Left lung (tissue), 14 donors: Measurements from ENCODE around the gene TREML4. TPM values are rescaled to one million over a fixed set of nuclear protein-coding genes. Genes with fewer than 3 reads are reported as not detected.

Source experiments
- ATAC-seq: fragments of 200-7000 bp; cut with Tn5 transposase; one replicate; pipeline ENCODE4 v1.9.1; 2020; ENCODE audit warnings: moderate library complexity
- DNase-seq, 4 donors: peaks; one replicate each; pipeline ENCODE4 v3.0.0-alpha.2; 2013 to 2020
- H3K27ac ChIP-seq, 2 donors: fragments of 200-600 bp; sonication (generic) in 1 of 2; one replicate each; pipeline versions ENCODE4 v1.5.0 to v1.8.0; 2020 to 2021
- H3K27me3 ChIP-seq, 2 donors: fragments of 200-600 bp; sonication (generic) in 1 of 2; one replicate each; pipeline versions ENCODE4 v1.5.0 to v1.8.0; 2020 to 2021
- H3K36me3 ChIP-seq, 2 donors: fragments of 200-600 bp; sonication (generic) in 1 of 2; one replicate each; pipeline versions ENCODE4 v1.5.0 to v1.8.0; 2020 to 2021
- H3K4me1 ChIP-seq, 2 donors: fragments of 200-600 bp; one replicate each; pipeline ENCODE4 v1.8.0; 2021
- H3K4me3 ChIP-seq, 2 donors: fragments of 200-600 bp; sonication (generic) in 1 of 2; one replicate each; pipeline versions ENCODE4 v1.5.0 to v1.8.0; 2020 to 2021; ENCODE audit warnings: mild to moderate bottlenecking in 1 of 2
- H3K9me3 ChIP-seq, 2 donors: fragments of 200-600 bp; sonication (generic) in 1 of 2; one replicate each; pipeline versions ENCODE4 v1.5.0 to v1.8.0; 2020 to 2021
- CTCF ChIP-seq, 2 donors: fragments of 200-600 bp; sonication (generic) in 1 of 2; IDR thresholded peaks; one replicate each; pipeline versions ENCODE4 v1.5.0 to v1.8.0; 2021; ENCODE audit warnings: antibody characterized with exemption in 2 of 2
- intact Hi-C, 2 donors: fragments of 100-400 bp; cut with DNase I; formaldehyde crosslinking; loops; one replicate each; pipeline versions ENCODE4 v1.11.2 to v1.14.2; 2022
- long read RNA-seq, 12 donors: library from polyadenylated mRNA in 2 of 12; unstranded in 2 of 12; transcript quantifications; one replicate each; pipeline ENCODE4 v2.0.0 and lab custom pipeline, GENCODE V29; 2019 to 2026
- polyA plus RNA-seq, 6 donors: library from polyadenylated mRNA; unstranded; fragments of 120-200 nt; gene quantifications; one replicate each; pipeline ENCODE4 v1.2.1, GENCODE V29; 2013; ENCODE audit not compliant: insufficient read length in 6 of 6
- total RNA-seq, 2 donors: library from RNA; stranded (reverse); fragmentation: NEBNext Ultra II Directional; extraction: Animal tissue kit (Norgen Biotek cat#: 25700); gene quantifications; one replicate each; pipeline ENCODE4 v1.2.1, GENCODE V29; 2021
- donor health status: DM: no; HTN: yes; CAD: no.
- donor health status: DM: no; HTN: no; CAD: no.

Gene TREML4
- total RNA-seq (under 1 TPM in 1 of 2 donors, not detected in 1; 0.32 TPM), polyA plus RNA-seq (not detected)
- long read RNA-seq, donor 1, result 0 reads
- long read RNA-seq, donor 2, result 0 reads
- long read RNA-seq, donor 3, result 0 reads
- long read RNA-seq, donor 4, result 0 reads
- long read RNA-seq, donor 5, result 0 reads
- long read RNA-seq, donor 6, result 0 reads
- long read RNA-seq, donor 7, result 0 reads
- long read RNA-seq, donor 8, result 0 reads
- long read RNA-seq, donor 9, result 0 reads
- long read RNA-seq, donor 10, result 0 reads
- long read RNA-seq, donor 11, result 0 reads
- long read RNA-seq, donor 12, result 0 reads

- Histone ChIP-seq H3K36me3 (no peaks in the 10 kb centered on the region), H3K4me1 (peaks cover 0 to 7% of the 10 kb centered on the region in 2 donors), H3K9me3 (no peaks in the 10 kb centered on the region), H3K4me3 (no peak within 1 kb of the TSS), H3K27ac (no peak within 1 kb of the TSS), H3K27me3 (peaks cover 0 to 16% of the 10 kb centered on the region in 2 donors)
- intact Hi-C loops, result loop anchor here in 1 of 2 donors (10.0 kb wide), 1 partner anchor 347 kb away; no protein-coding TSS in a partner anchor
- DNase-seq (peak in 1 of 4 donors; percentile 42), ATAC-seq (peak; percentile 44)
- no peak for TF ChIP-seq CTCF (IDR thresholded peaks at IDR 0.05)
Observed at GRCh38 chr6:41228096-41228495, at the start of gene TREML4. Gene TREML4, plus strand, starts transcription at chr6:41228349. Its CDS starts 79 bp downstream, at chr6:41228428.

- no peak for DNase-seq
- no peak for ATAC-seq
- no peaks in the 10 kb centered on the region for H3K9me3 ChIP-seq
- H3K27ac ChIP-seq, result no peak overlapping the region
- no peaks in the 10 kb centered on the region for H3K36me3 ChIP-seq
- H3K4me3 ChIP-seq, result no peak overlapping the region
- intact Hi-C loops, result no loop called here
- peaks cover 4 to 31% of the 10 kb centered on the region in 2 donors for H3K27me3 ChIP-seq
- peaks cover 0 to 19% of the 10 kb centered on the region in 2 donors for H3K4me1 ChIP-seq
- no peak for TF ChIP-seq CTCF (IDR thresholded peaks at IDR 0.05)
Observed at GRCh38 chr6:41179163-41179562, 49.0 kb upstream of the TREML4 start.

DNA sequence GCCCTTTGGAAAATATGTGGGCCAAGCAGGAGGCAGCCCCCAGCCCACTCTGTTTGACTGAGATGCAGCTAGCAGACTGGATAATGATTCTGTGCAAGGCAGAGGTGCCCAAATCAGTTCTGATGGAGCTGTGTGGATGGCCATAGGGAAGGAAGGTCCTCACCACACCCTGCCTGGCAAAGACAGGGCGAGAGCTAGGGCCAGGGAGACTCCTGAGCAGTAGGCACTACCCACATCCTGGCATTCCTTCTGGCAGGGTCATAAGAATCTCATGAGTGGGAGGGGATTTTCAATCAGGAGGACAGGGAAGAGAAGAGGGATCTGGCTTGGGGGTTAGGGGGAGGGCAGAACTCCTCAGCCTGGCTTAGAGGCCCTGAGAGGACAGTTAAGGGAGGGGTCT, 46.6 kb upstream of the TREML4 start:
- no peak for TF ChIP-seq CTCF (IDR thresholded peaks at IDR 0.05)
- Histone ChIP-seq H3K4me3 (no peak overlapping the region), H3K9me3 (no peaks in the 10 kb centered on the region), H3K36me3 (no peaks in the 10 kb centered on the region), H3K27me3 (peaks cover 4 to 40% of the 10 kb centered on the region in 2 donors), H3K4me1 (peaks cover 0 to 28% of the 10 kb centered on the region in 2 donors), H3K27ac (no peak overlapping the region)
- DNase-seq (no peak), ATAC-seq (no peak)
- intact Hi-C loops, result no loop called here

- ATAC-seq, result peak; percentile 86
- Histone ChIP-seq H3K36me3 (no peaks in the 10 kb centered on the region), H3K9me3 (no peaks in the 10 kb centered on the region), H3K27me3 (peaks cover 4 to 33% of the 10 kb centered on the region in 2 donors), H3K27ac (peak overlapping the region; percentile 69 to 94), H3K4me3 (no peak overlapping the region), H3K4me1 (peaks cover 0 to 28% of the 10 kb centered on the region in 2 donors)
- peak in 1 of 2 donors; percentile 58 for TF ChIP-seq CTCF (IDR thresholded peaks at IDR 0.05)
- peak in 3 of 4 donors; percentile 20 to 50 (median 42) for DNase-seq
- intact Hi-C loops, result no loop called here
Observed at GRCh38 chr6:41182069-41183034, 45.8 kb upstream of the TREML4 start.

- DNase-seq, result no peak
- Histone ChIP-seq H3K9me3 (peaks cover 0 to 6% of the 10 kb centered on the region in 2 donors), H3K27ac (no peak overlapping the region), H3K4me1 (peaks cover 0 to 28% of the 10 kb centered on the region in 2 donors), H3K27me3 (peaks cover 4 to 21% of the 10 kb centered on the region in 2 donors), H3K36me3 (no peaks in the 10 kb centered on the region), H3K4me3 (no peak overlapping the region)
- no peak for ATAC-seq
- no peak for TF ChIP-seq CTCF (IDR thresholded peaks at IDR 0.05)
- intact Hi-C loops, result no loop called here
Observed at GRCh38 chr6:41184761-41185160, 43.4 kb upstream of the TREML4 start.
